Activated T-cell treated with anti-CD3 and anti-CD28 coated beads, Interleukin-2, amount 50 U/mL, for 4 hours (primary cell): Measurements from ENCODE around the gene POC1B. TPM values are rescaled to one million over a fixed set of nuclear protein-coding genes. Genes with fewer than 3 reads are reported as not detected.

Experiments used
- ATAC-seq, 2 donors: fragments of 200-7000 bp; cut with Tn5 transposase; one replicate each; pipeline ENCODE4 v1.10.0; 2021
- DNase-seq: peaks from one replicate; pipeline ENCODE4 v3.0.0-alpha.2; 2020
- H3K27me3 Mint-ChIP-seq: one replicate; pipeline ENCODE4 v1.8.0; 2021; ENCODE audit warnings: low read depth, mixed read lengths
- H3K36me3 Mint-ChIP-seq: one replicate; pipeline ENCODE4 v1.8.0; 2022; ENCODE audit warnings: mixed read lengths; ENCODE audit not compliant: insufficient read depth
- H3K4me1 Mint-ChIP-seq: one replicate; pipeline ENCODE4 v1.8.0; 2021; ENCODE audit warnings: low read depth, mixed read lengths
- H3K4me3 Mint-ChIP-seq: one replicate; pipeline ENCODE4 v1.8.0; 2021; ENCODE audit warnings: mild to moderate bottlenecking, moderate library complexity, mixed read lengths
- H3K9me3 Mint-ChIP-seq: one replicate; pipeline ENCODE4 v1.8.0; 2021; ENCODE audit warnings: mixed read lengths
- total RNA-seq, 3 donors: library from RNA; stranded (reverse); gene quantifications; one replicate each; pipeline ENCODE4 v1.2.1, GENCODE V29; 2021

Gene POC1B
- total RNA-seq, 3 donors from 2014 or later, result 12.2 to 14.5 (median 12.9) TPM

DNA sequence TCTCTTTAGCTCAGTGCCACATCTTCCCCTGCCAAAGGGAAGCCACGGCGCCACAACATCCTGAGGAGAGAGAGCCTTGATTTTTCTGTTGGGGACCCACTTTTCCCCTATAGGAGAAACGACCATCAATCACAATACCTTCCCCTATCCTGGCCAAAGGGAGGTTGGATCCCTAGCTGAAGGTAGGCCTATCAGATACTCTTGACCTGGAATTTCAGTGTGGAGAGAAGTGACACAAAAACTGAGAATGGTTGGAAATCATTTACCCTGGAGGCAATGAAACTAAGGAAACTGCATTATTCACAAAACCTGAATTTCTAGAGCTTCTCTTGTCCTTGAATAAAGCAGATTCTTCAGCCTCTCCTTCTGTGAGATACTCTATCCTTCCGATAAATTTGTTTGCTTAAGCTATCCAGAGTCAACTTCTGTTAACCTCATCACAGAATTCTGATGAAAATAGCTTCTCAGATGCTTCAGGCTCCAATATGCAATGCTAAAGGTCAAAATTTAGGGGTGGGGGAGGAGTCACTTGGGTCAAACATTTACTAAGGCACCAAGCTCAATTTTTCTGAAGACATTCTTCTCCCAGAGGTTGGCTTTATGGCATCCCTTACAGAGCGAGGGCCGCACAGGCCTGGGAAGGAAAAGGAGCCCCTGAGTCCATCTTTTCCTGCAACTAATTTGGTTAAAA, 146.6 kb downstream of the POC1B start:
- H3K4me3 Mint-ChIP-seq, result no peak overlapping the region
- DNase-seq (no peak), ATAC-seq (no peak)
- H3K27me3 Mint-ChIP-seq, result no peaks in the 10 kb centered on the region
- peaks cover 10% of the 10 kb centered on the region for H3K4me1 Mint-ChIP-seq
- no peaks in the 10 kb centered on the region for H3K9me3 Mint-ChIP-seq
- H3K36me3 Mint-ChIP-seq, result no peaks in the 10 kb centered on the region

DNA sequence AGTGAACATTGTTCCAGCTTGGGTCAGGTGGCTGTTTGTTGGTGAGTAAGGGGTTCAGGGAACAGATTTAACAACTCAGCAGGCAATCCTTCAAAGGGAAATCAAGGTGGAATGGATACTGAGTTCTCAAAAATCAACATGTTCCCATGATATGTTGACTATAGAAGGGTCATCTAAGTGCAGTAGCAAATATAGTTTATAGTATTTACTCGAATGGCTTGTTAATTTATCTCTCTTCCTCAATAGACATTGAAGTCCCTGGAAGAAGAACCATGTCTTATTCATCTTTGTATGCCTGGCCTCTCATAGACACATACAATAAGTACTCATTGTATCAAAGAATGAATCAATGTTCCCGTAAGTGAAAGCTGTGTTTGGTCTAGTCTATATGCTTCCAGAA, 149.0 kb downstream of the POC1B start:
- no peaks in the 10 kb centered on the region for H3K27me3 Mint-ChIP-seq
- H3K4me3 Mint-ChIP-seq, result no peak overlapping the region
- H3K9me3 Mint-ChIP-seq, result no peaks in the 10 kb centered on the region
- H3K4me1 Mint-ChIP-seq, result peaks cover 10% of the 10 kb centered on the region
- DNase-seq (no peak), ATAC-seq (no peak)
- no peaks in the 10 kb centered on the region for H3K36me3 Mint-ChIP-seq

DNA sequence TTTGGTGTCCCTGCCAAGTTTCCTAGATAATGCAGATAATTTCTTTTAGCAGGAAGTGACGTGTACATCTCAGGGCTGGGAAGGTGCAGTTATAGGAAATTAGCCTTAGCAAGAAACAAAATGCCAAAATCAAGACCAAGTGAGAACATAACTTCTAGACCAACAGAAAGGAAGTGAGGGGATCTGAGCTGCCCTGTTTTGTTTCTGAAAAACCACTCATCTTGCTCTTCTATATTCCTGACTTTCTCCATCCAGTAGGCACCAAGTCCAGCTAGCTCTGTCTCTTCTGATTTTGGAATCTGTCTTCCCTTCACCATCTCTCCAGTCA, 149.7 kb downstream of the POC1B start:
- DNase-seq (no peak), ATAC-seq (peak in 1 of 2 donors; percentile 8)
- Mint-ChIP-seq H3K9me3 (no peaks in the 10 kb centered on the region), H3K4me3 (no peak overlapping the region), H3K27me3 (no peaks in the 10 kb centered on the region), H3K4me1 (peaks cover 10% of the 10 kb centered on the region), H3K36me3 (no peaks in the 10 kb centered on the region)

DNA sequence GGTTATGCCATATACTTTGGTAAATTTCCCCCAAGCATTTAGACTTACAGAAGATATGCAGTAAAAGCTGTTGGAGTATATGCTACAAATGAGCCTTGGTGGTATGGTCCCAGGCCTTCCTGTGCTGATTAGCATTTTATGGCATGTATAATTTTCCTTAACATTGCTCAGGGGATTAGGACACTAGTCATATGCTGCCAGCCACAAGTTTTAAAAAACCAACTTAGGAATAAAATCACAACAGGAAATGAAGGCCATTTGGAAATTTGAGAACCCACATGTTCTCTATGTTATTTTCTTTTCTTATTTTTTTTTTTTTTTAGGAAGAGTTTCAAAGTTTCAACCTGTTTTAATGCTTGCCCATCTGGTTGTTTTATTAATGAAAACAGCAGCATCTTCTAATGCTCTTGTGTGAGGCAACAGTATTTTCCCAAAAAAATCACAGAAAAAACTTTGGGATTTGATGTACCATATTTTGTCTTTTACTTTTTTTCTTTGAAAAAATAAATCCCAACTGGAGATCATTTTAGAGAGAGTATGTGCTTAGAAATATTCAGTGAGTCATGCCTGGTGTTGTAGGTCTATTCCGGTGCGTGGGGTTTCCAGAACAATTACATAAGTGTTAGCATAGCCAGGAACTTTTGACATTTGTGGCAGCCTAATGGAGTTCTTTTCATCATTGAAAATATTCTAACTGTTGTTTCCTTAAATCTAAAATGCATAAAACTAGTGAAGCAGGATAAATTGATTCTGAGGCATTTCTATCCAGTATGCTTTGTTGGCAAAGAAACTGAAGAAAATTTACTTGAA, 151.9 kb downstream of the POC1B start:
- Mint-ChIP-seq H3K4me3 (no peak overlapping the region), H3K27me3 (no peaks in the 10 kb centered on the region), H3K36me3 (no peaks in the 10 kb centered on the region), H3K9me3 (no peaks in the 10 kb centered on the region), H3K4me1 (peaks cover 14% of the 10 kb centered on the region)
- ATAC-seq, result no peak
- DNase-seq, result no peak

DNA sequence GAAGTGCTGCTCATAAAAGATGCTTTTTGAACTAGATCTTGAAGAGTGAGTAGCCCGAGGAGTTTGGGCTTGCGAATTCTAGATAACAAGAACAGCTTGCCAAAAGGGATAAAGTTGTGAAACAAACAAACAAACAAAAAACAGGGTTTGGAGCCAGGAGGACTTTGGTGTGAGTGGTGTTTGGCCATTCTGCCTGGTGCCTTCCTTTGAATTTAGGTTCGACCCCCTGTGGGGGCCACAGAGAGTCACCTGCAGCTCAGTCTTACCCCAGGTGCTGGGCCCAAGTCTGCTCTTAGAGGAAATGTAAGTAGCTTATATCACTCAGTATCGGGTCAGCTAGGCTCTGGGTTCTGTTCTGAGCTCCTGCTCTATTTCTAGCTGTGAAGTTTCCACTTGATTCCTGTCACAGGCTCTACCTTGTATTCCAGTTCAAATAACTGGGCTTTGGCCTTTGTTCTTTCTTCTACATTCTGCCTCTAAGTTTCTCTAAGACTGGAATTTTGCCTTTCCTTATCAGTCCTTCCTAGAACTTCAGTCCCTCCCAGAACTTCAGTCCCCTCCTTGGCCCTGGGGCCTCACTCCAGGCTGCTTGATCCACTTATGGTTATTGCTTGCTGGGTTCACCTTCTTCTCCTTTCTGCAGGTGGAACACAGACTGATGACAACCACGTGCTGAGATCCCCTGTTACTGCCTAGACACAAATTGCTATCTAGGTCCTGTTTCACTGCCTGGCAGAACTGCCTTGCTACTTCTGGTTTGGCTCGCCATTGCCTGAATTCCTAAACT, 153.1 kb downstream of the POC1B start:
- Mint-ChIP-seq H3K4me1 (peaks cover 14% of the 10 kb centered on the region), H3K36me3 (no peaks in the 10 kb centered on the region), H3K4me3 (no peak overlapping the region), H3K27me3 (no peaks in the 10 kb centered on the region), H3K9me3 (no peaks in the 10 kb centered on the region)
- DNase-seq (no peak), ATAC-seq (no peak)

DNA sequence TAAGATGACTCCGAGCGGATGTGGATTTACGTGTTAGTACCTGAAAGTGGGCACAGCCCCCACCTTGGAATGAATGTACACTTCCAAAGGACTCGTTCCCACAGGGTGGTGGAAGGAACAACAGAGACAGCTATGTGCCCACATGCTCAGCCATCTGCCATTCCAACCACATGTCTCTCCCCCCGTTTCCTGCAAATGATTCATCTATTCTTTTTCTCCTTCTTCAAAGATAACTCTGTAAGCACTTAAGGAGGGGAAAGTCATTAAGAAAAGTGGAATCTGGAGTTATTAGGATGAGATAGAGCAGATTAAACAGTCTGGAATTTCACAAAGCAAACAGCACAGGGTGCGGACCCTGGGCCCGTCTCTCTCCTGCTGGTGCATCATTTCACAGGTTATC, 155.0 kb downstream of the POC1B start:
- ATAC-seq (no peak), DNase-seq (no peak)
- H3K4me3 Mint-ChIP-seq, result no peak overlapping the region
- no peaks in the 10 kb centered on the region for H3K36me3 Mint-ChIP-seq
- H3K27me3 Mint-ChIP-seq, result no peaks in the 10 kb centered on the region
- H3K9me3 Mint-ChIP-seq, result no peaks in the 10 kb centered on the region
- H3K4me1 Mint-ChIP-seq, result peaks cover 7% of the 10 kb centered on the region

DNA sequence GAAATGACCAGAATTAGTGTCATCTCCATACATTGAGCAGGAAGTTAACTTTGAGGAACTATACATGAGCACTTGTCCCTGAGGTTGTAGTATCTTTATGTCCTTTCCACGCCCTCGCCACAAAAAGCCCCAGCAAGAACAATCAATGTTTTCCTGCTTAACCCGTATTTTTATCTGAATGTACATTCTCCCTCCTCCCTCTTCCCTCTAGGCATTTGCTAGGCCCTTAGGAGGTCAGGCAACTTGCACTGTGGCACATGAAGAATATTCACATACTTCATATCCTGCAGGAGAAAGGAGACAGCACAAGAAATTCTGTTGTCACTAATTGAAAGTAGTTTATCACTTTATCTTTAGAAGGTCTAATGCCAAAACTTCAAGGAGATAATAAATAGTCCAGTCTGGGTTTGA, 155.4 kb downstream of the POC1B start:
- peaks cover 3% of the 10 kb centered on the region for H3K4me1 Mint-ChIP-seq
- no peaks in the 10 kb centered on the region for H3K27me3 Mint-ChIP-seq
- no peak overlapping the region for H3K4me3 Mint-ChIP-seq
- DNase-seq (no peak), ATAC-seq (no peak)
- no peaks in the 10 kb centered on the region for H3K9me3 Mint-ChIP-seq
- H3K36me3 Mint-ChIP-seq, result no peaks in the 10 kb centered on the region

Other genes starting within 250 kb of the POC1B start
- gene DUSP6, start 173.5 kb downstream of the POC1B start, total RNA-seq, result 100 to 1,000 TPM in 1 of 3 donors, 10 to 100 TPM in 2; 73.6 to 114 (median 74.4) TPM
- gene GALNT4, start 1.3 kb downstream of the POC1B start, total RNA-seq, result 1 to 10 TPM; 4.1 to 7.1 (median 5.5) TPM
- 10 to 100 TPM; 22.6 to 24.5 (median 23.5) TPM for gene ATP2B1, start 182.8 kb upstream of the POC1B start, total RNA-seq